Inflammatory macrophage treated with lipopolysaccharide for 1 hour (primary cell): ENCODE data around the gene IGFBP2.

Experiments
- DNase-seq, 2 donors: peaks; one replicate each; pipeline ENCODE4 v3.0.0-alpha.2; 2020 to 2022

Gene IGFBP2

DNA sequence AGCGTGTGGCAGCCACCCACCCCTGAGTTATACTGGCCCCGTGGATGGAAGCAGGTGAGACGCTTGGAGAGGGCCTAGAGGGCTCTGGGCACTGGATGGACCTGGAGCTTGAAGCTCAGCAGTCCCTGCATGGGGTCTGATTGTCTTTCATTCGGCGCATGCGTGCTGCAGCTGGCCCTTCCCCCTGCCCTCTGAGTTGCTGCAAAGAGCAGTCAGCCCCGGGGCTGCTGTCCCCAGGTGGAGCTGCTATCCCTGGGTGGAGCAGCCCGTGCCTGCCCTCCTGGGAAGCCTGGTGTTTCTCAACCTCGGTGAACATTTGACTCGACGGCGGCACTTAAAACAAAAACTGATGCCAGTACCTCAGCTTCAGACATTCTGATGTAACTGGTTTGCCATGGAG, 32.5 kb downstream of the IGFBP2 start:
- no peak for DNase-seq

DNA sequence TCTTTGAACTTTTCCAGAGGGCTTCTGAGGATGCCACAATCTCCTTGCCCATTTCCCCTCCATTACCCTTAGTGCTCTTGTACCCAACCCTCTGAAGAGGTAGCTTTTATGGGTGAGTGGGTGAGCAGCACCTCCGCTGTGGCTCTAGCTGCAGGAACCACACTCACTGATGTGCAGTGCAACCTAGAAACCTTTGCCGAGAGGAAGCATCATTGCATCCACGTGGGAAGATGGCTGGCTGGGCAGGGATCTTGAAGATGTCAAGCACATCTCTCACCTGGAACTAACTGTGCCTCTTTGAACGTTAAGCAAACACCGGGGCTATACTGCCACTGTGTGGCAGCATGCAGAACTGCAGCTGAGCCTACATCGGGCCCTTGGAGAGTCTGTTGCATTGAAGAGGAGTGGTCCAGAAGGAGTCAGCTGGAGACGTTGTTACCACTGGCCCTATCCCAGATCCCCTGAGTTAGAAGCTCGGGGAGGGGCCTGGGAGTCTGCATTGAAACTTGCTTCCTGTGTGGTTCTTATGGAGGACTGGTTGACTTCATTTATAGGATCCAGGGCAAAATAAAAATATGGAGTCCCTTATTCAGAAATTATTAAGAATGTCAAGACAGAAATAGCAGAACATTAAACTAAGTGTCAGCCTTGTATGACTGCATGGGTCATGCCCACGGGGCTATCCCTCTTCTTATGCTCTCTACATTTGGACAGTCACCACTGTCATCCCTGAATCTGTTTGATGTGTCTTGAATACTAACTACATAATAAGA, 33.4 kb downstream of the IGFBP2 start:
- DNase-seq = peak; percentile 28 to 82

DNA sequence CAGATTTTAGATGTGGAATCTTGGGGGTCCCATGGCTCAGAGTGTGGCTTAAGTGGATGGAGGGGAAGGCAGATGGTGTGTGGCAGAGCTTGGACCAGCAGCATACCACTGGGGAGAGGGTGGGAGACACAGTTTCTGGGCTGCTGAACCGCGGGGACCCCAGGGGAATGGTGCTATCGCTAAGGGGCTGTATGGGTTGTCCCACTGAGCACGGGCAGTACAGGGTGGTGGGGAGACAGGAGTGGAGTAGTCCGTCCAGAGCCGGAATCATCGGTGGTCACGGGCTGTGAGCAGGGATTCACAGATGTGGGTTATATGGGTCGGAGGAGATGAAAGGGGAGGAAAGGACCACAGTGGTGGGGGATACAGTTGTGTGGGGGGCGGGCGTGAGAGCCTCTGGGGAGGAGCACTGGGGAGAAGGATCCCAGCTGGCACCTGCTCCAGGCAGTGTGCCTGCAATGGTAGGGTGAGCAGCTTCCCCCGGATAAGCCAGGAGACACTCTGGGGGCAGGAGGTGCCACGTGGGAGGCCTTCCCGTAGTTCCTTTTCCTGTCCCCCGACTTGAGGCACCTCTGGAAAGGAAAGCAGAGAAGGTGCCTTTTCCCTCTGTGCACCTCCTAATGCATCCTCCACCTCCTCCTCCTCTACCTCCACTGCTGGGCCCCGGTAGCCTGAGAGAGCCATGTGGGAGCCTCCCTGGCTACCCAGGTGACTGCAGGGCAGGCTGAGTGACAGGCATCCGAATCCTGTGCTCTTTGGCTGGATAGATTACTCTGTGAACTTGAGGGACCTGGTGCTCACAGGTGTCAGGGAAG, 37.3 kb downstream of the IGFBP2 start:
- no peak for DNase-seq

DNA sequence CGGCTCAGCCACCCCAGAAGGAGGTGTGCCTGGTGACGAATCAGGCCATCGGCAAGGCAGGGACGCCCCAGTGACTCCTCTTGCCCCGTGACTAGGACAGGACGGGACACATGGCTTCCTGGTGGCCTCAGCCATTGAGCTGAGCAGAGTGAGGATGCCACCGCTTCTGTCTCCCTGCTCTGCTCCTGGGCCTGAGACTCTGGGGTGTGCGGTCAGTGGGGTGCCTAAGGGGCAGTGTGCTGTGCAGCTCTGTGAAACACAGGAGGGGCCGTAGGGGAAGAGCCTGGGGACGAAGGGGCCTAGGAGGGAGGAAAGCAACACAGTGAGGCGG, 37.8 kb downstream of the IGFBP2 start:
- DNase-seq = no peak

DNA sequence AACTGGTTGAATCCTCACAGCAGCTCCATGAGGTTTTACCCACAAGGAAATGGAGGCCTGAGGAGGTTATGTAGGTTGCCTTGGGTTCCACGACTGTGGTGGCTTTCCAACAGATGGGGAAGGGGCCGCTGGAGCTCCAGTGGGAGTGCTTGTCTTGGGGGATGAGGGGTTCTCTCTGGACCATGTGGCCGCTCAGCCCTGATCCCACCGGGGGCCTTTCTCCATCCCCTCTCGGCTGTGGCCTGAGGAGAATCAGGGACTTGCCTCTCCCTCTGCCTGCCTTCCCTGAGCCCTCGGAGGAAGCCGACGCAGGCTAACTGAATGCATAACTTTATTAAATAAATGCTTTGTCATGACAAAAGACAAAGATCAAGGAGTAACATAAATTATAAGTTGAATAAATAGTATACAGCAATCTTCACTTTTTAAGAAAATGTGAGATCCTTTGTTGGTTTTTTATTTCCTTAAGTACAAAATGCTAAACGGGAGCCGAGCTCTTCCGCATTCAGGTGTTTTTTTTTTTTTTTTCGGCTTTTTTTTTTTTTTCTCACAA, 38.6 kb downstream of the IGFBP2 start:
- DNase-seq = no peak

DNA sequence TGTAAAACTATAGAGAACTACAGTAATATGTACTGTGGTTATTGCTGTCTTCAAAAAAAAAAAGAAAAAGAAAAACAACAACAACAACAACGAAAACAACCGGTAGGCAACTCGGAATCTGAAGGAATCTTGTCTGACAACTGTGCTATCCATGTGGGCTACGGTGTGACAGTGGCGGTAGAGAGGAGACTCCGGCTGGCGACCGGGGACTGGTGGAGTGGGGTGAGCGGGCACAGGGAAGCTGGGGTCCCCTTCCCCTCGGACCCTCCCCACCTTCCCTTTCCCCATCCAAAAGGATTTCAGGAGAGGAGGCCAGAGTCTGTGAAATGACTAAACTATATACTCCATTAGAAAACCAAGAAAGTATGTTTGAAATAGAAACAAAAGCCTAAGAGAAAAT, 39.2 kb downstream of the IGFBP2 start:
- DNase-seq = no peak

DNA sequence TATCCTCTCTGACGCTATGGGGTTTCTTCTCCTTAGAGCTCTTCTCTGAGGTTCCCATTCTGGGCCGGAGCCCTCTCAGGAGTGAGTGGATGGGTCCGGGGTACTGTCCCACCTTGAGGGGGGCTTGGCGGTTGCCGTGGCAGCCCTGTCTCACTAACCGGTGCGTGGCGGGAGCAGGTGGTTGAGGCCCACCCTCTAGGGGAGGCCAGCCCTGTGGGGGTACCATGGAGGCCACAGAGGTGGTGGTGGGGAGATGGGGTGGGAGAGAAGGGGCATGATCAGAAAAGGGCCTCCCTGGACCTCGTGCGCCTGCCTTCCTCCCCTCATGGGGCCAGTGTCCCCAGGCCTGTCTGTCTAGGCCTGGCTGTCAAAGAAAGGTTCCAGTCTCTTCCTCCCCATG, 39.8 kb downstream of the IGFBP2 start:
- DNase-seq = no peak

DNA sequence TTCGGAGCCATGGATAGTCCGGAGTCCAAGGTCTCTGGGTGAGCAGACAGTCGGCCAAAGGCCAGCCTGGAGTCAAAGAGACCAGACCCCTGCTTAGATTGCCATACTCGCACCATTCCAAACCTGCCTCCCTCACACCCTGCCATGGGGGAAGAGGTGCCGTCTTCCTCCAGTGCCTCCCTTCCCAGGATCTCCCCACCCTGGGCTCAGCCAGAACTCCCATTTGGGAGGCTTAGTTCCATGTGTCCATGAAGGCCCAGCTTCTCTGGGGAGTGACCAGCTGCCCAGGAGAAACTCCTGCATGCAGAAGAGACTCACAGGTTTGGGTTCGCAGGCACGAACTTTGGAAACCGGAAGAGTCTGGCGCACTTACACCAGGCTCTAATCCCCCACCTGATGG, 40.4 kb downstream of the IGFBP2 start:
- DNase-seq = no peak

DNA sequence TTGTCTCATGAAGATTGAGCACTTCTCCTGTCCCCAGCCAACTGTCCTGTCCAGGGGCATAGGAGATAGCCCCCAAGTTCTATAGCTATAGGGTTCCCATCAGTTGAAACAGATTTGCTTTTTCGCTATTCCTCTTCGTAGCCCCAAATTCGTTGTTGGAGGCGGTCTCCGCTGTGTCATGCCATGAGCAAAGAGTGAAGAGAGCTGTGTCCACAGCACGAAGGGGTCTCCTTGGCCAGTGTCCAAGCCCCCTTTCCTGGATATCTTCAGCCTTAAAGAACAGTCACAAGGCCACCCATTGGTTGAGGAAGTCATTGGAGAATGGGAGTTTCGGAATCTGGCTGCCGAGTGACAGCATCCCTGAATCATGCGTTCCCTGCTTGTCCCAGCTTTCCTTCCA, 41.2 kb downstream of the IGFBP2 start:
- no peak for DNase-seq

DNA sequence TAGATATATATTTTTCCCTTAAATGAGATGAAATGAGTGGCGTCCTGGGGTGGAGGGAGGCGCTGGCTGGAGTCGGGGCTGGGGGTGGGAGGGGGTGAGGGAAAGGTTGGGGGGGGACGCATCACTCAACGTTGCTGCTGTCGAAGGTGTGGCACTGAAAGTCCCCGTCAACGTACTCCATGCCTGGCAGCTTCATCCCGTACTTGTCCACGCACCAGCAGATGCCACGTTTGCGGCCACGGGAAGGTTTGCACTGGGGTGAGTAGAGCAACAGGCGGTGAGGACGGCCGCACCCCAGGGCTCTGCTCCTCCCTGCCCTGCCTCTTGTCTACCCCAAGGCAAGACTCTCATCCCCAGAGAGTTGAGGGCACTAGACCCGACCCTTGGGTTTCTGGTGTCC, 43.4 kb downstream of the IGFBP2 start:
- no peak for DNase-seq

DNA sequence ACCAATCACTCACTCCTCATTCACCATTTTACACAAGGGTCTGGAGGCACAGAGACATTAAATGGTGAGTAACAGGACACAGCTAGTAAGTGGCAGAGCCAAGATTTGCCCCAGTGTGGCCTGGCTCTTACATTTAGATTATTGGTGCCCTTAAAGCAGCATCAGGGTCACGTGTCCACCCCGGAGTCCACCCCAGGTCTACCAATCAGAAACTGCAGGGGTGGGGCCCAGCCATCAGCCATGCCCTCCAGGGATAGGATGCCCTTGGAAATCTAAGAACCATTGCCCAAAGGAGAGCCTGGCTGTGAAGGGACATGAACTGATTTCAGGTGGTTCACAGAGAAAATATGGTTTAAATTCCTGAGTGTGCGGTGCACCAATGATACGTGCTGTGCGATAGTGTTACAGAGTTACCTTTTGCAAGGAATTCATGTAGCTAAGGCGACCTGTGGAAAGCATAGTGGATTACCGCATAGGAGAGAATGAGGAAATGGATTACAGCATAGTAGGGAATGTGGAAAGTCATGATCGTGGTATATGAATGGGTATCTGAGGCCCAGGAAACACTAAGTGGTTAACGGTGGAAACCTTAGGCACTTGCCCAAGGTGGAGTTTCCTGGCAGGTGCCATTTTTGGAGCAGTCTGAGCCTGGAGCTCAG, 44.3 kb downstream of the IGFBP2 start:
- no peak for DNase-seq

DNA sequence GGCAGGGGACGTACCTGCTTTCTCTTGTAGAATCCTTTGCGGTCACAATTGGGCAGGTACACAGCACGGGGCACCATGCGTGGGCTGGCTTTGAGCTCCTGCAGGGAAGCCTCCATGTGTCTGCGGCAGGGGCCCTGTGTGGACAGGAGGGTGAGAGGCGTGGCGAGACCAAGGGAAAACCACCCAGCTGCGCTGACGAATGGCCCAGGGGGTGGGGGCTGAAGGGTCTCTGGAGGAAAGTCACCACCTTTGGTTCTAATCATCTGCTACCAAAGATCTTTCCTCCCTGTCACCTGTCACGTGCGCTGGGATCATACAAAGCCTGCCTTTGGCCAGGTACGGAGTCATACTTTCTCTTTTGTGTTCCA, 44.9 kb downstream of the IGFBP2 start:
- DNase-seq = no peak

DNA sequence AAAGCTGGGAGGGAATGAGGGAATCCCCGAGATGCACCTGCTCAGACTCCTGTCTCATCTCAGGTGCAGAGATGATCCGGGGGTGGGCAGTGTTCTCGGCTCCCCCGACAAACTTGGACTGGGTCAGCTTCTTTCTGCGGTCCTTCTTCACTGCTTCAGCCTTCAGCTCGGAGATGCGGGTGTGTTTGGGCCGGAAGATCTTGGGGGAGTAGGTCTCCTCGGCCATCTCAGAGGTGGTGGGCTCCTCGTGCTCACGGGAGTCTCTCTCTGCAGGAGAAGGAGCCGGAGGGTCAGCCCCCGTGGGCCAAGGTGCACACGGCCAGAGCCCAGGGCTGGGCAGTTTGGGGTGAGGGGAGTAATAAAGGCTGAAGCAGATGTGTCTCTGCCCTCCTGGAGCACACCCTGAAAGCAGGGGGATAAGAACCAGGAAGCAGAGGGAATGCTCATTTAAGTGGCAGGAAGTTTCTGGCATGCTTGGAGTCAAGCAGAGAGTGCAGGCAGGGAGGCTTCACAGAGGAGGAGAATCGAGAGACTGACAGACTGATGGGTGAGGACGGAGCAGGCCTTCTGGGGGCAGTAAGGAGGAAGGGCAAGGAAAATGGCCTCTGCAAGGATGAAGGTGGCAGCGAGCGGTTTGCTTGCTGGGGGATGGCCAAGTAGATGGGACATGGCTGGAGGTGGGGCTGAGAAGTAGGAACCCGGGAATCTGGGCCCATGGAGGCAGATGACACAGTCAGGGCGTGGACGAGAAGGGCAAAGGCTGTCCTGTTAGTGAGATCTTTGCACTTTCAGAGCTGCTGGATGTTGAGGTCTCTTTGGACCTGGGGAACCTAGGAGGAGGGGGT, 45.8 kb downstream of the IGFBP2 start:
- no peak for DNase-seq

DNA sequence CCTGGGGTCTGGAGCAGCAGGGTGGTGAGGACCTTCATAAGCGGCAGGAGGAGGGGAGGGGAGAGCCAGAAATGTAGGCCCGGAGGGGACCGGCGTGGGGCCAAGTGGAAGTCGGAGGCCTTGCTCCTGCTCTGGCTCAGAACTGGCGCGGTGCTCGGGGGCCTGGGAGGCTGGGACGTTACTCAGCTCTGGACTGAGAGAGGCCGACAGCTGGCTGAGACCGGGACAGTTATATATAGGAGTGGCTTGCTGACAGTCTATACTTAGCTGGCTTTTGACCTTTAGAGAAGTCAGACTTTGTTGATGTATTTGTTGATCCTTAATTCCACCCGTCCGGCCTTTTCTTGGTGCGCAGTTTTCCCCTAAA, 46.4 kb downstream of the IGFBP2 start:
- DNase-seq = no peak

DNA sequence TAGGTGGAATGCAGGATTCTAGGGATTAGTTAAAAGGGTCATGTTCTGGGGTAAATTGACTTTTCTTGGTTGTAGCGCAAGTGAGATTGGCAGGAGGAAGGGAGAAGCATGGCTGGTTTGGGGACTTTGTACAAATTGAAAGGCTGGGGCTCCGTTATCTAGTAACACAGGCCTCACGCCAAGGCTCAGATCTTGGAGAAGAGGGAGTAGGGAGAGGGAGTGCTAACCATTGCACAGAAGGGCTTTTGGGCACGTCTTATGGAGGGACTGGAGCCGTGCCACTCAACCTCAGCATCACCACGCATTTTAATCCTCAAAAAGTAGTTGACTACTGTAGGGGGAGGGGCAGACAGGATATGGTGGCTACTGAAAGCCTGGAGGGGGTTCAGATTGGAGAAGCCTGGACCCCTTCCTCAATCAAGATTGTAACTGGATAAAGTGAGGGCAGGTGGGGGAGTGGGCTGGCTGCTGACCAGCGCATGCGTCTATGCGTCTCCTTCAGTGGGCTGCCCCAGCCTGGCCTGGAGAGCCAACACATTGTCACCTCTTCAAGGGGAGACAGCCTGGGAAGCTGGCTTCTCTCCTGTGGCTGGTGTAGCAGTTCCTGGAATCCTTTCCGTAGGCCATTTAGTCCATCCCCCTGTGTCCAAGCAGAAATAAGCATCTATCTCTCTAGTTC, 47.9 kb downstream of the IGFBP2 start:
- DNase-seq = no peak

DNA sequence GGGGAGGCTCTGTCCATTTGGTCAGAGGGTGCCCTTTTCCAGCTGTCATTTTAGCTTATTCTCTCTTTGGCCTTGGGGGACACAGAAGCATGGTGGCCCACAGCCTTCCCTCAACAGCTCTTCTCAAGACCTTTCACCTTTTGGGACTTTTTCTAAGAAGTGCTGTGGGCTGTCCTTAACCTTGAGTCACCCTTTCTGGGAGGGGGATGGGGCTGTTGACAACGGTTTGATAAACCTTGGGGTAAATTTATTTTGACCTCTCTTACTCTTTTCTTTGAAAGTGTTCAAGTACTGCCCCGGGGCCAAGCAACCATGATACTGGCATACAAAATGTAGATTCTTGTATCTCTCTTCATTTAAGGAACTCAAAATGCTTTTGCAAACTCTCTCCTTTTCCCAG, 48.5 kb downstream of the IGFBP2 start:
- DNase-seq = no peak

DNA sequence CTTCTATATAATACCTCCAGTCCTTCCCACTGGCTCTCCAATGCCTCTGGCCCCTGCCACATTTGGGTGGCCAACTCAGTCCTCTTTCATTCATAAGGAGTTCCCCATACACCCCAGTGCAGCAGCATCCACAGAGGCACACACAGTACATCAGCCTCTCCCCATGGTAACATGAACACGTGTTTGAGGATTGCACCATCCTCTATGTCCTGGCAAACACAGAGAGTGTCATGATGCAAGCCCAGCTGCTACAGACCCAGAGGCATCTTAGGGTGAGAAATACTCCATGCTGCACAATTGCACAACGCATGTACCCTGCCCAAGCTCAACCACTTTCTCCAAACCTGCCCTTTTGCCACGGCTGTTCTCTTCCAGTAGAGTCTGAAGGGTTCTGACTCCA, 50.6 kb downstream of the IGFBP2 start:
- peak; percentile 79 to 86 for DNase-seq

DNA sequence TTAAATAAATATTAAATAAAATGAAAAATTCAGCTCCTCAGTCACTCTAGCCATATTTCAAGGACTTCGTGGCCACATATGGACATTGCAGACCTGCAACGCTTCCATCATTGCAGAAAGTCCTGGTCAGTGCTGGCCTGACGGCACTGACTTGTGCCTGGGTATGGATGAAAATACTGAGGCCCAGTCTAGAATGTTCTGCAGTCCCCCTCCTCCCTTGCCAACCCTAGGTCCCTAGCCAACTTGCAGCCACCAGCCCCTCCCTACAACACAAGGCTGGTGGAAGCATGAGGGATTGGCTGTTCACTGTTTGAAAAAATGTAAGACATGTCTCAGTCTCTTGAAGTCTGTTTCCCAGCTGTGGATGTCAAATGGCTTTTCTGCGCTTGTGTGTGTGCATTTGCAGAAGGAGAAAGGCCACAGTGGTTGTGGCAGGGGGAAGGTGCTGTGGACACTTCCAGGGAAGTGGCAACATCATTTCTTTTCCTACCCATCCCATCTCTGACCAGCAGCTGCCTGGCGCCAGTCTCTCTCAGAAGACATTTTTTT, 52.2 kb downstream of the IGFBP2 start:
- no peak for DNase-seq

DNA sequence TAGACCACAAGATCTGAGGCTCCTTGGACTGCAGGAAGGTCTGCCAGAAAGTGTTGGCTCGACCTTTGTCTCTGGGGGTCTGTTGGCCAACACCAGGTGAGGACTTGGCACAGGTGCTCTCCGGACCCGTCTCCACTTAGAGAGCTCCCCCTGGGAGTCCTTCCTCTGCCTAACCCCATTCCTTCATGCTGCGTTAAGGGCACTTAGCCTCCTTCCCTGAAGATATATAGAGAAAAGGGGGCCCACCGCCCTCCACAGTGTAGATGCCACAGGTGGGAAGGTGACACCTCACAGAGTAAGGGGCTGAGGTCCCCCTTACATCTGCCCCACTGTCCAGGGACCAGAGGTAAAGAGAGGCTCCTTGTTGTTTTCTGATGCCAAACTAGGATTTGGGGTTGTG, 53.9 kb downstream of the IGFBP2 start:
- no peak for DNase-seq

DNA sequence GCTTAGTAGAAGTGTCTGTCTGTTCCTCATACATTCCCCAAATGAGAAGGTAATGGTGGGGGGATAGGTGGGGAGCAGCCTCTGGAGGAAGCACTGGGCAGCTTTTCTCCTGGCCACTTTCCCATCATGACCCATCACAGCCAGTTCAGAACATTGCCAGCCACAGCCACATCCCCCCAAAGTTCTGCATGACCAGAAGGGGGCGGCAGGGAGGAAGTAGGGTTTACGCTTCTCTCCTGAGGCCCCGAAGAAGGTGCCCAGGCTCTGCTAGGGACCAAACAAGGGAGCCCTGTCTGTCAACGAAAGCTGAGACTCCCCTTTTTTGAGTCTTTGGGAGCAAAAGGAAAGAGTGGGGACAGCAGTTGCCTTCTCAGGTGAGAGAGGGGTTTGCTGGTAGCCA, 54.4 kb downstream of the IGFBP2 start:
- no peak for DNase-seq

DNA sequence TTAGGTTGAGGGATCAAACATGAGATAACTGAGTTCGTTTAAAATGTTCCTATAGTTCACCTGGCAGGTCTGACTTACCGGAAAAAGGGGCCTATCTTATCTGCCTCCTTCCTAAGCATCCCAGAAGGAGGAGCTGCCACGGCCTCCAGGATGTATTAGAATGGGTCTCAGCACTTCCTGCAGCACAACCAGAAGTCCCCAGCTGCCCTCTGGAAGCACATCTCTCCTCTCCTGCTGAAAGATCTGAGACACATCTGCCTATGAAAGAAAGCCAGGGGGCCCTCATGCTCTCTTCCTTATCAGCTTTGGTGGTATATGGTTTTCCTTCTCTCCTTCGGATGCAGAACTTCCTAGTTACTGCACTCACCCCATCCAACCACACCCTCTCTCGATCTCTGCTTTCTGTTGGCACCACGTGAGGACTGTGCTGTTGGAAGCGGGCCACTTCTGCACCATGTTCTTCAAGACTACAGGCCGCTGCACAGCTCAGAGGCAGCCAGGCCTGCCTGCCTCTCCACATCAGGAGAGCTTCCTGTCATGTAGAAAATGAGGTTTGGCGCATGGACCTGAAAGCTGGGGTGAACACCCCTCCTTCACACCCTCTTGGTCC, 55.6 kb downstream of the IGFBP2 start:
- no peak for DNase-seq

DNA sequence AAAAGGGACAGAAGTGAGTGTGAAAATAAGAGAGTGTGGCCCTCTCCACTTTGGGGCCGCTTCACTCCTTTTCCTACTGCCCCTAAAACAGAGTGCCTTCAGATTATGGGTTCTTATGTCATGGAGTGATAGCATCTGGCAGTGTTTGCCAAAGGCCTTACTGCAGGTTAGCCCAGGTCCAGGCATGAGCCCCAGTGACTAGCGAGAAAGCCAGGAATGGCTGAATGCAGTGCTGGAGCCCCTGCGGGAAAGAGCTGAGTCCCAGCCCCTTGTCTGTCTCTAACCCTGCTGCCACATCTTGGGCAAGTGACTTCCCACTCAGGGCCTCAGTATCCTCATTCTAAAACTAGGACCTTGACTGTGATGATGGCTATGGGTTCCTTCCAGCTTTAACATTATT, 56.2 kb downstream of the IGFBP2 start:
- no peak for DNase-seq
